ENCODE data around the gene GAREM2.

The GAREM2 gene

GRCh38 chr2:26238311-26238958 lies 65.5 kb downstream of the GAREM2 start:
- TF ChIP-seq CTCF (IDR thresholded peaks at IDR 0.05; ENCODE audit: low read depth, low read length): no peak
- TF ChIP-seq MYC (IDR thresholded peaks at IDR 0.05; ENCODE audit: low read depth, low read length): no peak
- no peak for TF ChIP-seq POLR2A (IDR thresholded peaks at IDR 0.05; ENCODE audit: extremely low read depth, insufficient read length)
- TF ChIP-seq, protein P1, sequence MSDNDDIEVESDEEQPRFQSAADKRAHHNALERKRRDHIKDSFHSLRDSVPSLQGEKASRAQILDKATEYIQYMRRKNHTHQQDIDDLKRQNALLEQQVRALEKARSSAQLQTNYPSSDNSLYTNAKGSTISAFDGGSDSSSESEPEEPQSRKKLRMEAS (IDR thresholded peaks at IDR 0.05; ENCODE audit: low read depth, low read length): no peak
- H3K4me3 ChIP-seq (ENCODE audit: low read depth, low read length): no peak overlapping the region
- peak; percentile 75 for DNase-seq (ENCODE audit: low read depth)

Measured in NB4 (cell line).